ENCODE measurements around the gene SLC44A5.
"Not testable (repeated sequence)": the region's sequence is repeated elsewhere in the genome, so short reads cannot be mapped to it uniquely, and the experiment has no call there.

Gene SLC44A5

GRCh38 chr1:75520862-75521475 is 89.9 kb downstream of the SLC44A5 start:
- DNase-seq: no peak

DNA sequence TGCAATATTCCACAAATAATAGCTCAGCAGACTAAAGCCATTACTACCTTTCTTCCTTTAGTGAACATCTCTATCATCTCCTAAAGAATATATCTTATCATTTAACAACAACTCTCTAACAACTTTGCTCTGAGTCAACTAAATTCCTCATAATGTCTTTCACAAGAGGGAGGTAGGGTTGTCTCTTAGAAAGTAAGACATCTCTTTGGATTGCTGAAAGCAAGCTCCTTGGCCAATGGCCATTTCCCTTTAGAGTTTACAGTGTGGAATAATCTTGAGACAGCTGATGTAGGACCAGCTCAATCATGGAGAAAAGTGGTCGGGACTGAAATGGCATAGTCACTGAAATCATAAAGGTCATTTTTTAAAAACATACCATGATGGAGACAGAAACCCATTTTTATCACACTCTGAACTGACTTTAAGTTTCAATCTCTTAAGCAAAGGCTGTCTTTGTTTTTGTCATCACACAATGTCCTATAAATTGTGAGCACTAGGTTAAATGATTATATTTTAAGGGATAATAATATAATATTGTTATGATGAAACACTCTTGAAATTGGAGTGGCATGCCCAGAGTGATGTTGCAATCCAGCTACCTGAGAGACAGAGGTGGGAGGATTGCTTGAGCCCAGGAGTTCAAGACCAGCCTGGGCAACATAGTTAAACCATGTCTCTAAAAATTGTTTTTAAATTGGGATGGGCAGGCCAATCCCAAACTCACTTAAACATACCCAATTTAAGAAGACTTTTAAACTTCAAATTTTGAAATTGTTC is 91.1 kb downstream of the SLC44A5 start:
- DNase-seq: no peak

- no peak for DNase-seq
These were observed 92.2 kb downstream of the SLC44A5 start for GRCh38 chr1:75518686-75519085.

DNA sequence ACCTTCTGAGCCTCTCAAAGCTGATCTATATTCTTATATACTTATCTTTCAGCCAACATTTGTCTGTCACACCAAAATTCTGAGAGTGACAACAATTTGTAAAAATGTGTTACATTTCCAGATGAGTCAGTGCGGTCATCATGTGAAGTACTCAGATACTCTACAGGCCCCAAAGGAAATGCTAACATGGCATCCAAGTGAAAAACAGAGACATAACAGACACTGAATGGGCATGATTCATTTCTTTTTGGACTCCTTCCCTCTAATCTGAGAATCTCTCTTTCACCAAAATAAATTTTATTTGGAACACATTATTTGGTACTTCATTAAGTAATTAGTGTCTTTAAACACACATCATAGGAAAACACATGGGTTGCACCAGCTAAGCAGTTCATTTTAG is 96.6 kb downstream of the SLC44A5 start:
- no peak for DNase-seq

DNA sequence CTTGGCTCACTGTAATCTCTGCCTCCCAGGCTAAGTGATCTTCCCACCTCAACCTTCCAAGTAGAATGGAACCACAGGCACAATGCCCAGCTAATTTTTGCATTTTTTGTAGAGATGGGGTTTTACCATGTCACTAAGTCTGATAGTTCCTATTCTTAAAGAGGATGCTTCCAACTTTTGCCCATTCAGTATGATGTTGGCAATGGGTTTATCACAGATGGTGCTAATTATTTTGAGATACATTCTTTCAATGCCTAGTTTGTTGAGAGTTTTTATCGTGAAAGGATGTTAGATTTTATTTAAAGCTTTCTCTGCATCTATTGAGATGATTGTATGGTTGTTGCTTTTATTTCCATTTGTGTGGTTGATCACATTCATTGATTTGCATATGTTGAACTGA is 103.9 kb downstream of the SLC44A5 start:
- no peak for DNase-seq

GRCh38 chr1:75503221-75503974 is 107.5 kb downstream of the SLC44A5 start:
- DNase-seq: no peak

DNA sequence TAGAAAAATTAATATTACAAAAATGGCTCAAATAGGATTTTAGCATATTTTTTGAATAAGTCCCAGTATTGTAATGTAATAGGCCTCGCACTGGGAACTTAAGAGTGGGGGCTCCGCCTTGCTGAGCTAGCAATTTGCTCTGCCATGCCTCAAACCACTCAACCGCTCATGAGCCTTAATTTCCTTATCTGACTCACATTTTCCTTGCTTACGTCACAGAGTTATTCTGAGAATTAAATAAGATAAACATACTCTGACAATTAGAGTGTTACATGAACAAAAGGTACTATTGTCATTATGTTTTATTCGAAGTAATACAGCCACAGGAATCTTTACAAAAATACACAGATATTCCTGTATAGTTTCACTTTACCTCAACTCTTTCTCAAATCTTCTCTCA is 108.1 kb downstream of the SLC44A5 start:
- DNase-seq: no peak

GRCh38 chr1:75501577-75502295 is 109.2 kb downstream of the SLC44A5 start:
- no peak for DNase-seq

DNA sequence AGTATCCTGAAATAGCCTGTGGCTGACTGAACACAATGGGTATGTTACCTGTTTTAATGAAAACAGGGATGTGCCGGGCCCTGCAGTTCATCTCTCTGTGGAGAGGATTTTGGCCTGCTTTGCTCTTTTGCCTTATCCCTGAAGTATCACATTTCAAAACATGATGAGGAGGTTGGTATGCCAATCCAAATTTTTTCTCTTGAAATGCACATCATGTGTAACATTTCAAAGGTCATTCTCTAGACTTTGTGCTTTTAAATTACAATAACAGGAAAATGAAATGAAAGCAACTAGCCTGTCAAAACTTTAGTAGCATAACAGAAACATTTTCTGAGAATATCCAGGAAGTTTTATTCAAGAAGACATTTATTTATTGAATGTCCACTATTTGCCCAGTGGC is 118.9 kb downstream of the SLC44A5 start:
- DNase-seq: no peak

- no peak for DNase-seq
These were observed 123.5 kb downstream of the SLC44A5 start for GRCh38 chr1:75487399-75487798.

GRCh38 chr1:75484789-75485188 is 126.1 kb downstream of the SLC44A5 start:
- DNase-seq: no peak

DNA sequence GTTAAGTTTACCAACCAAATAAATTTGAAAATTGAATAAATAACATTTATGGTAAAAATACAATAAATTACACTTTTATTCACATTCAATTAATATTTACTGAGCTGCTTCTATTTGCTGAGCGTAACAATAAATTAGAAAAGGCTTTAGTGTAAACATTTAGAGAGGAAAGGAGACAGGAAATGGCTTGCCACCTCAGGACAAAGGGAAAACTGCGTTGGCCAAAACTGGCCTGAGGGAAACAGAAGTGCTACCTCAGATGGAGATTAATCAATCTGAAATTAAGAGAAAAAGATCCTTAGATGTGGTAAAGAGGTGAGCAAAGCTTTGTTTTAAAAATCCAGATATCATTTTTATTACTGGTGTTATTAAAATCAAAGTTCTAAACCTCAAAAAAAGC is 128.0 kb downstream of the SLC44A5 start:
- no peak for DNase-seq

- not testable (repeated sequence) for DNase-seq
These were observed 134.4 kb downstream of the SLC44A5 start for GRCh38 chr1:75476486-75476885.

- no peak for DNase-seq
These were observed 135.2 kb downstream of the SLC44A5 start for GRCh38 chr1:75475696-75476095.

DNA sequence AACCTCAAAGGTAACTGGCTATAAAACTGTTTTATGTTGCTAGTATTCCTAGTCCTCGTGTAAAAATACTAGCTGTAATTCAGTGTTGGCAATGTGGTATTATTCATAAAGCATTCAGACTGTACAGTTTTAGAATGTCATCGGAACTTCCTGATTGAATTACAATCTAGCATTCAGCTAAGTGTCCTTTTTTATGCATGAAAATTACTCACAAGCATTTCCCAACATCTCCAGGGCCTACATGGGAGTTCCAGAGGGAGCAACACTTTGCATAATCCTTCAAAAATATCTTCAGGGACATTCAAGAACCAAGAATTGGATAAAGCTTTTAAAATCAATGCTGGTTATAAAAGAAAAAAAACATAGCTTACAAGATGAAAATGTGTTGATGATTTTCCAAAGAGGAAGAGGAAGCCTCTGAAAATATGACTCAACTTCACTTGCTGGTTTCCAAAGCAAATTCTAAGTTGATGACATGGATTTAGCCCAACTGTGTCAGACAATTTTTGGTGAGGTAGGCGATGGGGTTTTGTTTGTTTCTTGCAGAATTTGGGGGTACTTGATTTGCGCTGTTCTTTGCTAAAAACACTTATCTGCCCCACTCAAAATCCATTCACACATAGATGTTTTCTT is 137.8 kb downstream of the SLC44A5 start:
- DNase-seq: no peak

GRCh38 chr1:75472089-75472970 is 138.6 kb downstream of the SLC44A5 start:
- DNase-seq: no peak

- DNase-seq: no peak
These were observed 139.7 kb downstream of the SLC44A5 start for GRCh38 chr1:75471252-75471651.

DNA sequence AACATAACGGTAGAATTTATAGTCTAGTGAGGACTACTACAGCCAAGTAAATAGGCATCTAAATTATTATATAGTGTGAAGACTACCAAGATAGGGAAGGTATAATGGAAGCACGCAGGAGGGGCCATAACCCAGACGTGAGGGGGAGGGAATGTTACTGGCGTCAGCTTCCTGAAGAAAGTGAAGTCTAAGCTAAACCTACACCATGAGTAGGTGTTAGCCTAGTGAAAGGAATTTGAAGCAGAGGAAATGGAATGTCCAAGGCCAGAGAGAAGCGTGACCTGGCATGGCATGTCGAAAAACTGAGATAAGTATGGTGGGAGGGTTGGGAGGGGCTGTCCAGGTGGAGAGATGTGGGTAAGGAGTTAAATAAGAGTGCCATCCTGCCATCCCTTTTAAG is 140.5 kb downstream of the SLC44A5 start:
- DNase-seq: no peak

GRCh38 chr1:75469586-75470173 is 141.2 kb downstream of the SLC44A5 start:
- DNase-seq: no peak

DNA sequence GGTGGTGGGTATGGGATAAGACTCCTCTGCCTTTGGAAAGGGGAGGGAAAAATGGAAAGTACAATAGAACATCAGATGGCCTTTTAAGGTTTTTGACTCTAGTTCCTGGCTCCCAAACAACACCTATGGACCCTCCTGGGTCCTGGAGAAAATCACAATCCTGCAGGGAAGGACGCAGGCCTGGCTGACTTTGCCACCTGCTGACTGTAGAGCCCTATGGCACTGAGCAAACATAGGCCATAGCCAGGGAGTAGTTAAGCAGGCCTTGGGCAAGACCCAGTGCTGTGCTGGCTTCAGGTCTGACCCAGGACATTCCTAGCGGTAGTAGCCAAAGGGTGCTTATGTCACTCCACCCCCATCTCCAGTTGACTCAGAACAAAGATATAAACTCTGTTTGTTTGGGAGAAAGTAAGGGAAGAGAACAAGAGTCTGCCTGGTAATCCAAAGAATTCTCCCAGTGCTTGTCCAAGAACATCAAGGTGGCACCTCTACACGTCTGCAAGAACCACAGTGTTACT is 149.0 kb downstream of the SLC44A5 start:
- no peak for DNase-seq

DNA sequence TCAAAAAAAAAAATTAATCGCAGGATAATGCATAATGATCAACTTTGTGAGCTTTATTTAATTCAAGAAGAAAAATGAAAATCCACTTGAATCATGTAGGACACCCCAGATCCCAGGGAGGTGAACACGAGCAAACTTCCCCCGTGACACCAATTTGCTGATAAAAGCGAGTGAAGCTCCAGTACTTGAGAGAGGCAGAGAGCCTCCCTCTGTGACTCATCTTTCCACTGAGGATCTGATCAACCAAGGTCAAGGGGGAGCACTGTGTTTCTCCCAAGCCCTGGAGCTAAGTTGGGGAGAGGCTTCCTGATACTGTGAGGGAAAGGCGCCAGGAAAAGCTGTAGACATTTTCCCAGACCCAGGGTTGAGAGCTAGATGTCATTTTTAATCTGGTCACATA is 160.9 kb downstream of the SLC44A5 start:
- no peak for DNase-seq

Measured in NCI-H1092 (cell line).